ENCODE data around the gene TMPRSS4. TPM values are rescaled to one million over a fixed set of nuclear protein-coding genes. Genes with fewer than 3 reads are reported as not detected.

TMPRSS4 gene
- total RNA-seq, 1 experiment from 2014 or later, result not detected

DNA sequence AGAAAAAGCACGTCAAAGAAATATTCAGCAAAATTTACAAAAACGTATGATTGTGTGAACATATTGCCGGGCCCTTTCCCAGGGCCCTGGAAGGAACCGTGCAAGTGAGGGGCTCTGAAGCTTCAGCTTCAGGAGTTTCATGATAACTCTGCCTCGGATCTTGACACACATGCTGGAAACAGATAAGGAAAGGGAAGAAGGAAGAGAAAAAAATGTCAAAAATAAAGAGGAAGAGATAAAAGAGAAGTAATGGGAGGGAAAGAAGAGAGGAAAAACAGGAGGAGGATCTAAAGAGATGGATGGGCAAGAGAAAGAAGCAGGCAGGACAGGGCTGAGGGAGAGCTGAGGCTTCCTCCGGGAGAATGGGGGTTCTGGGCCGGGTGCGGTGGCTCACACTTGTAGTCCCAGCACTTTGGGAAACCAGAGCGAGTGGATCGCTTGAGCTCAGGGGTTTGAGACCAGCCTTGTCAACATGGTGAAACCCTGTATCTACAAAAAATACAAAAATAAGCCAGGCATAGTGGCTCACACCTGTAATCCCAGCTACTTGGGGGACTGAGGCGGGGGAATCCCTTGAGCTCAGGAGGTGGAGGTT is 2.7 kb upstream of the TMPRSS4 start:
- Mint-ChIP-seq H3K4me1 (peaks cover 19 to 34% of the 10 kb centered on the region in 2 experiments), H3K36me3 (ENCODE audit: insufficient read depth in 1 of 3, low read depth in 3 of 3) (no peaks in the 10 kb centered on the region), H3K27me3 (ENCODE audit: low read depth) (peaks cover 13% of the 10 kb centered on the region), H3K4me3 (no peak overlapping the region), H3K27ac (no peak overlapping the region), H3K9me3 (peaks cover 0 to 3% of the 10 kb centered on the region in 2 experiments; a peak in 1 of 5 replicates)
- Histone ChIP-seq H2BK20ac (ENCODE audit: low read depth, low read length, poor library complexity, severe bottlenecking) (no peak overlapping the region), H4K20me1 (ENCODE audit: control insufficient read depth, insufficient read depth, insufficient read length) (no peaks in the 10 kb centered on the region), H3K18ac (ENCODE audit: insufficient read length, low read depth, low read length) (no peak overlapping the region), H3K27ac (ENCODE audit: insufficient read length, low read depth, low read length) (no peak overlapping the region), H2AFZ (ENCODE audit: low read length) (no peak overlapping the region), H2BK15ac (ENCODE audit: low read depth, low read length) (no peak overlapping the region), H3K9me3 (ENCODE audit: control insufficient read depth, low read depth, low read length) (no peaks in the 10 kb centered on the region), H2BK5ac (ENCODE audit: insufficient read length, low read length) (no peak overlapping the region), H3K27me3 (ENCODE audit: insufficient read depth, low read length) (no peaks in the 10 kb centered on the region), H2BK12ac (ENCODE audit: insufficient read length, low read depth, low read length) (no peak overlapping the region), H3K9ac (ENCODE audit: extremely low read depth, insufficient read length, low read length) (no peak overlapping the region), H4K91ac (ENCODE audit: insufficient read length, low read depth, low read length) (no peak overlapping the region), H3K4me2 (ENCODE audit: insufficient read depth, insufficient read length, low read length) (no peak overlapping the region), H4K5ac (ENCODE audit: insufficient read length, low read depth, low read length) (no peak overlapping the region), H3K56ac (ENCODE audit: insufficient read length, low read depth, low read length) (no peak overlapping the region), H4K8ac (replicated peaks; ENCODE audit: insufficient read length, low read depth, low read length) (no peak overlapping the region), H3T11ph (ENCODE audit: low read length) (no peak overlapping the region), H3K14ac (ENCODE audit: insufficient read depth, low read length) (no peak overlapping the region), H3K23ac (ENCODE audit: insufficient read length, low read depth, low read length) (no peak overlapping the region), H3K79me1 (ENCODE audit: insufficient read depth, low read depth, low read length, poor library complexity, severe bottlenecking) (no peaks in the 10 kb centered on the region), H2BK120ac (ENCODE audit: low read depth, low read length, poor library complexity, severe bottlenecking) (no peak overlapping the region), H3K4ac (ENCODE audit: low read depth, low read length) (no peak overlapping the region), H3K79me2 (ENCODE audit: insufficient read depth, low read length) (no peaks in the 10 kb centered on the region), H2AK5ac (ENCODE audit: insufficient read length, low read length) (no peak overlapping the region), H3K23me2 (ENCODE audit: insufficient read length, low read depth, low read length, poor library complexity, severe bottlenecking) (no peaks in the 10 kb centered on the region), H3K4me1 (ENCODE audit: insufficient read depth, low read length) (no peaks in the 10 kb centered on the region; the same call in 1 of the 2 replicates)
- TF ChIP-seq, protein P1, sequence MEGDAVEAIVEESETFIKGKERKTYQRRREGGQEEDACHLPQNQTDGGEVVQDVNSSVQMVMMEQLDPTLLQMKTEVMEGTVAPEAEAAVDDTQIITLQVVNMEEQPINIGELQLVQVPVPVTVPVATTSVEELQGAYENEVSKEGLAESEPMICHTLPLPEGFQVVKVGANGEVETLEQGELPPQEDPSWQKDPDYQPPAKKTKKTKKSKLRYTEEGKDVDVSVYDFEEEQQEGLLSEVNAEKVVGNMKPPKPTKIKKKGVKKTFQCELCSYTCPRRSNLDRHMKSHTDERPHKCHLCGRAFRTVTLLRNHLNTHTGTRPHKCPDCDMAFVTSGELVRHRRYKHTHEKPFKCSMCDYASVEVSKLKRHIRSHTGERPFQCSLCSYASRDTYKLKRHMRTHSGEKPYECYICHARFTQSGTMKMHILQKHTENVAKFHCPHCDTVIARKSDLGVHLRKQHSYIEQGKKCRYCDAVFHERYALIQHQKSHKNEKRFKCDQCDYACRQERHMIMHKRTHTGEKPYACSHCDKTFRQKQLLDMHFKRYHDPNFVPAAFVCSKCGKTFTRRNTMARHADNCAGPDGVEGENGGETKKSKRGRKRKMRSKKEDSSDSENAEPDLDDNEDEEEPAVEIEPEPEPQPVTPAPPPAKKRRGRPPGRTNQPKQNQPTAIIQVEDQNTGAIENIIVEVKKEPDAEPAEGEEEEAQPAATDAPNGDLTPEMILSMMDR (conservative IDR thresholded peaks at IDR 0.05), result no peak
- WGBS (ENCODE audit: extremely low coverage, insufficient read length, low lambda C conversion rate), result no CpG with 5 or more reads among the region's 11 CpGs
- DNase-seq, result no peak
